T1000 (cell line): ENCODE measurements around the gene CYFIP2.
A peak's percentile ranks its signal among the peaks of the same experiment; 100 is the strongest.

Experiments used
- DNase-seq: peaks from one replicate; lab custom pipeline; 2025; ENCODE audit warnings: mixed read lengths; lab: John Stamatoyannopoulos, UW

CYFIP2 gene

GRCh38 chr5:157324237-157324636, 58.3 kb downstream of the CYFIP2 start:
- no peak for DNase-seq

- DNase-seq, result no peak
These were observed 60.6 kb downstream of the CYFIP2 start for GRCh38 chr5:157326440-157327005.

DNA sequence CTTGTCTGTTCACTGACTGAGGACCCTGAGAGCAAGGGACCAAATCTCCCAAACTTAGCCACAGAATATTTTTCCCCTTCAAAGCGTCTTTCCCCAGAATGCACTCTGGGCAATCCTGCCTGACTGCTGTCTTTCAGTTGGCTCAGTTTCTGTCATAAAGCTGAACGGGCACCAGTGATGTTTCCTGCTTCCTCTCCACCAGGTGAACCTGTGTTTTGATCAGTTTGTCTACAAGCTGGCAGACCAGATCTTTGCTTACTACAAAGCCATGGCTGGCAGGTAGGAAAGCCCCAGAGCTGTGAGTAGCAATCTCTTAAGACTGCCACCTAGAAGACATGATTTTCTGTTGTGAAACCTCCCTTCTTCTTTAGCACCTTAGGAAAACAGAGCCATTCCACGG, 61.8 kb downstream of the CYFIP2 start:
- DNase-seq, result no peak

DNA sequence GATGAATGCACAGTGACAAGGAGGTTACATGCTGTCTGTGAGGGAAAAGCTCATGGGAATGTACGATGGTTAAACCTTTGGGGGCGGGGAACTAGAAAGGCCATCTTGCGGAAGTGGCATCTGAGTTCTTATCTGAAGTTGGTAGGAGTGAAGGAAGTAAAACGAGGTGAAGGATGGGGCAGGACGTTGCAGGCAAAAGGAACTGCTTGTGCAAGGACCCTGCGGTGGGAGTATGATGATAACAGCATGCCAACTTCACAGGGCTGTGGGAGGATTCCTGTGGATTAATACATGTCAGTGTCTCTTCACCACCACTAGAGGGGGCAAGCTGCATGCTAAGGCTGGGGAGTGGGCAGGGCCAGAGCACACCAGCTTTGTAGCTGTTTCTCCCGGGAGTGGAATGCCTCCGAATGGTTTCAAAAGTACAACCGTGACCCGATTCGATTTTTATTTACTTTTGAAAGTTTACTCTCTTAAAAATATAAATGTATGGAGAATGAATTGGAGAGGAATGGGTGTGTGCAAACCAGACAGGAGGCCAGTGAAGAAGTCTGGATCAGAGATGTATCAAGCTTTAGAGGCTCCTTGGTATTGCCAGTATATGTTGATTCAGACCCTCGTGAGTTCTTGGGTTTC, 62.5 kb downstream of the CYFIP2 start:
- peak; percentile 42 for DNase-seq

GRCh38 chr5:157331807-157332206, 65.9 kb downstream of the CYFIP2 start:
- no peak for DNase-seq

GRCh38 chr5:157335534-157336422, 69.9 kb downstream of the CYFIP2 start:
- no peak for DNase-seq

DNA sequence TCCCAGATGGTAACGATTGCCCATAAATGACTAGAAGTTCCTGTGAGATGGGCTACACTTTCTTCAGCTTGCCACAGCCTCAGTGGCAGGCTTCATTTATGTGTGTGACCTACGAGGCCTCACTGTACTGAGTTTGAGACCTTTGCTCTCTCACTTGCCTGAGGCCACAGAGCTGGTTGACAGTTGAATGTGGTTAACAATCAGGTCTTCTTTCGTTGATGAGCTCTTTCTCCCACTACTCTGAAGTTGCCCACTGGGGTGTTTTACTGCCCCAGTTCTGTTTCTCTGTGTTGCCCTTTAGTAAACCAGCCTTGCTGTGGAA, 70.5 kb downstream of the CYFIP2 start:
- no peak for DNase-seq

DNA sequence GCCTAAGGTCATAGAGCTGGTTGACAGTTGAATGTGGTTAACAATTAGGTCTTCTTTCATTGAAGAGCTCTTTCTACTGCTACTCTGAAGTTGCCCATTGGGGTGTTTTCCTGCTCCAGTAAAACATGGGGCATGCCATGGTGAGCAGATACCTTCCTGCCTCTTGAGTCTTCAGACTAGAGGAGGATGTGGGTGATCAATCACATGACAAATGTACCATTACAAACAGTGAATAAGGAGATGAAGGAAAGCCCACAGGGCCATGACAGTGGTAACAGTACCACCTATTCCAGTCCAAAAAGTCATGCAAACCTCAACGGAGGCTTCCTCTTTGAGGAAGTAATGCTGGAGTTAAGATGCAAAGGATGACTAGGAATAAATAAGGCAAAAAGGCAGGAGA, 73.5 kb downstream of the CYFIP2 start:
- no peak for DNase-seq

- no peak for DNase-seq
These were observed 77.0 kb downstream of the CYFIP2 start for GRCh38 chr5:157342822-157343402.

- no peak for DNase-seq
These were observed 78.2 kb downstream of the CYFIP2 start for GRCh38 chr5:157343842-157344790.

GRCh38 chr5:157345067-157345466, 79.1 kb downstream of the CYFIP2 start:
- DNase-seq, result no peak

- DNase-seq, result no peak
These were observed 79.6 kb downstream of the CYFIP2 start for GRCh38 chr5:157345485-157345884.

GRCh38 chr5:157347301-157348048, 81.6 kb downstream of the CYFIP2 start:
- DNase-seq, result no peak

DNA sequence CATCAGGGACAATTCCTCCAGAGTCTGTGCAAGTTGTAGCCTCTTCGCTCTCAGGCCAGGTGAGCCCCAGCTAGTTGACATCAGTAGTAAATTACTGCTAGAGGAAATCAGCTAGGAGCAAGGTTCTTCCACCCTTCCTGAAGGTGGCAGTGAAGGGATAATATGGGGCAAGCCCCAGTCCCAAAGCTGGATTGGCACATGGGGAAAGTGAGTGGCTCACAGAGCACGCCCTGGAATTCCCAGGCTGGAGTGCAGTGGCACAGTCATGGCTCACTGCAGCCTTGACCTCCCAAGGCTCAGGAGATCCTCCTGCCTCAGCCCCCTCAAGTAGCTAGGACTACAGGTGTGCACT, 82.1 kb downstream of the CYFIP2 start:
- no peak for DNase-seq

DNA sequence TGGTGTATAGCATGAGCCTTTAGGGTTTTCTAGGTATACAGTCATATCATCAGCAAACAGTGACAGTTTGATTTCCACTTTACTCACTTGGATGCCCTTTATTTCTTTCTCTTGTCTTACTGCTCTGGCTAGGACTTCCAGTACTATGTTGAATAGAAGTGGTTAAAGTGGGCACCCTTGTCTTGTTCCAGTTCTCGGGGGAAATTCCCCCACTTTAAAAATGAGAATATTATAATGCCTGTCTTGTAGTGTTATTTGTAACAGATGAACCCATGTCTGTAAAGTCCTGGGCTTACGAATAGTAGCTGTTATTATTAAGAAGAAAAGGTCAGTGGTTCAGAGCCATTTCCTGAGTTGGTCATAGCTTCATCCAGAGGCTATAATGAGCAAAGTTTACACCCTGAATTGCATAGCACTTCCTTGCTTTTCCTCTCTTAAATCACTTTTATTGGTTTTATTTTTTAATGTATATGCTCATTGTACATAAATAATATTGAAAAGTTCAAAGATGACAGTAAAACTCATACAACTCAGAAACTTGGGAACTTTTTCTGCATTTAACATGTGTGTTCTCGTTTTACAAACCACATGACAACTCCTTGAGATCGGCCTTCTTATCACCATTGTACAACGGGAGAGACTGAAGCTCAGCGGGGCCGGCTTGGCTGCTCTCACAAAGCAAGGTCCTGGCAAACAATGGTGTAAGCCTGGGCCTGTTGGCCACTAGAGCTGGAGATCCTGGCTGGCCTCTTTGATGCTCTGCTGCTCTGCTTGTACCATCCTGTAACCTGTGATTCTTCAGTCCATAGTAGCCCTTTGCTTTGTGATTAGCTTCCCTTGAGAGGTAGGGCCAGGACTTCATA, 85.2 kb downstream of the CYFIP2 start:
- no peak for DNase-seq

GRCh38 chr5:157351802-157352092, 85.8 kb downstream of the CYFIP2 start:
- no peak for DNase-seq

DNA sequence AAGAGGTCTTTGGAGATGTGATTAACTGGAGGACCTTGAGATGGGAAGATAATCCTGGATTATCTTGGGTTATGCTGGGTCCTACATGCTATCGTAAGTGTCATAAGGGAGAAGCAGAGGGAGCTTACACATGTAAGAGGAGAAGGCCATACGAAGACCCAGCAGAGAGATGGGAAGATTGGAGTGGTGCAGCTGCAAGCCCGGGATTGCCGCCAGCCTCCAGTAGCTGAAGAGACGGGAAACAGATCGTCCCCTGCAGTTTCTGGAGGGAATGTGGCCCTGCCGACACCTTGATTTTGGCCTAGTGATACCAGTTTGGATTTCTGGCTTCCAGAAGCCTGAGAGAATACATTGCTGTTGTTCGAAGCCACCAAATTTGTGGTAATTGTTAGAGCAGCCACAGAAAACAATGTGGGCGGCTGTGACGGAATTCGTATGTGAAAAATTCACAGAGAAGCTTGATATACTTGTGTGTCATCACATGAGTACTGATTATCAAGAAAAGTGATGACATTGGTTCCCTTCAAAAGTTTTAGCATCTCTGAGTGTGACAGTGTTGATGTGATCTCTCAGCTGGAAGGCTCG, 86.9 kb downstream of the CYFIP2 start:
- DNase-seq, result no peak

DNA sequence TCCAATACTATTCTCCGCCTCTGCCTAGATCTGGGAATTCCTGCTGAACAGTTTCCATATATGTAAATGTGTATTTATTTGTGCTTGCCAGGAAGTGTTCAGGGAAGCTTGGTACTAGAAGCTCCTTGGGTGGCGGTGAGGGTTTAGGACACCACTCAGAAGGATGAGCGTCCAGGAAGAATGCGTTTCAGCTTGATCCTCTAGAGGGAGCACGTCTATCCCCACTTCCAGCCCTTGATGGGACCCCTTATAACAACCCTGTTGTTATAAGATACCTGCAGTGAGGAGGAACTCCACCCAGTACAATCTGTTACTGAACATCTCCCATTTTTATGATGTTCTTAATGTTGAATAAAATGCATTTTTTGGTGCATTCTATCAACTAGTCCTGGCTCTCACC, 88.9 kb downstream of the CYFIP2 start:
- no peak for DNase-seq

GRCh38 chr5:157356576-157356975, 90.7 kb downstream of the CYFIP2 start:
- DNase-seq, result no peak

DNA sequence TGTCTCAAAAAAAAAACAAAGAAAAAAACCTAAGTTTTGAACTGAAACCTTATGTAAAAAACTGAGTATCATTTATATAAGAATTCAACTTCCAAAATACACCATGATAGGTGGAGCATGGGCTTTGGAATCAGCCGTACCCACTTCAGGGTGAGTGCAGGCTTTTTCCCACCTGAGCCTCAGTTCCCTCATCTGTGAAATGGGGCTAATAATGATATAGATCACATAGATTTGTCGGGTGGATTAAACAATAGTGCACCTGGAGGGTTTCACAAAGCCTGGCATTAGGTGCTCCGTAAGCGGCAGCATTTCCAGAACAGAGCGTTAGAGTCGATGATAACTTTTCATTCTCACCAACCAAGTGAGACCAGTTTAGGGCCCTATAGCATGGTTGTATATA, 91.9 kb downstream of the CYFIP2 start:
- no peak for DNase-seq
